Measurements from ENCODE around the gene SMIM22. TPM values are rescaled to one million over a fixed set of nuclear protein-coding genes. Genes with fewer than 3 reads are reported as not detected.

Gene SMIM22
- total RNA-seq, 2 experiments from 2014 or later: not detected

- ATAC-seq (ENCODE audit: poor library complexity): no peak
- Histone ChIP-seq H3K4me3 (ENCODE audit: low read length) (no peak overlapping the region), H3K27me3 (ENCODE audit: control insufficient read depth in 1 of 2, insufficient read depth in 2 of 2, low read length in 2 of 2) (no peaks in the 10 kb centered on the region), H3K4me1 (ENCODE audit: insufficient read depth, low read length) (peaks cover 16% of the 10 kb centered on the region), H3K27ac (ENCODE audit: low read depth in 1 of 2, low read length in 2 of 2) (no peak overlapping the region), H3K9me3 (ENCODE audit: control insufficient read depth in 1 of 2, insufficient read depth in 1 of 2, low read length in 2 of 2) (peaks cover 0 to 3% of the 10 kb centered on the region in 2 experiments), H3K36me3 (ENCODE audit: insufficient read depth, low read length) (peaks cover 47% of the 10 kb centered on the region)
- intact Hi-C loops (cut with DNase I, micrococcal nuclease): no loop called here
- no peaks in the 10 kb centered on the region for H3K27me3 Mint-ChIP-seq
- ChIA-PET POLR2A (no interaction called here), CTCF (no interaction called here)
- no peak overlapping the region for H3K4me3 Mint-ChIP-seq
- no peaks in the 10 kb centered on the region for H3K4me1 Mint-ChIP-seq (ENCODE audit: low read depth)
- H3K27ac Mint-ChIP-seq: no peak overlapping the region
- peaks cover 32% of the 10 kb centered on the region for H3K36me3 Mint-ChIP-seq (ENCODE audit: low read depth)
- H3K9me3 Mint-ChIP-seq: no peaks in the 10 kb centered on the region
- TF ChIP-seq CTCF (IDR thresholded peaks at IDR 0.05): no peak
- no peak for DNase-seq
Observed at GRCh38 chr16:4750896-4751295, 44.3 kb upstream of the SMIM22 start.

- Mint-ChIP-seq H3K4me1 (ENCODE audit: low read depth) (no peaks in the 10 kb centered on the region), H3K27me3 (no peaks in the 10 kb centered on the region), H3K27ac (no peak overlapping the region), H3K4me3 (no peak overlapping the region), H3K36me3 (ENCODE audit: low read depth) (peaks cover 42% of the 10 kb centered on the region), H3K9me3 (no peaks in the 10 kb centered on the region)
- DNase-seq (no peak), ATAC-seq (ENCODE audit: poor library complexity) (no peak)
- no peak for TF ChIP-seq CTCF (IDR thresholded peaks at IDR 0.05)
- peaks cover 0 to 3% of the 10 kb centered on the region in 2 experiments for H3K9me3 ChIP-seq (ENCODE audit: control insufficient read depth in 1 of 2, insufficient read depth in 1 of 2, low read length in 2 of 2)
- no peak overlapping the region for H3K27ac ChIP-seq (ENCODE audit: low read depth in 1 of 2, low read length in 2 of 2)
- ChIA-PET POLR2A (no interaction called here), CTCF (no interaction called here)
- H3K4me3 ChIP-seq (ENCODE audit: low read length): no peak overlapping the region
- H3K36me3 ChIP-seq (ENCODE audit: insufficient read depth, low read length): peaks cover 49% of the 10 kb centered on the region
- H3K4me1 ChIP-seq (ENCODE audit: insufficient read depth, low read length): peaks cover 7% of the 10 kb centered on the region
- intact Hi-C loops (cut with DNase I, micrococcal nuclease): no loop called here
- H3K27me3 ChIP-seq (ENCODE audit: control insufficient read depth in 1 of 2, insufficient read depth in 2 of 2, low read length in 2 of 2): no peaks in the 10 kb centered on the region
Observed at GRCh38 chr16:4752351-4753100, 42.6 kb upstream of the SMIM22 start.

- no peaks in the 10 kb centered on the region for H3K4me1 Mint-ChIP-seq (ENCODE audit: low read depth)
- no peak overlapping the region for H3K27ac ChIP-seq (ENCODE audit: low read depth in 1 of 2, low read length in 2 of 2)
- ATAC-seq (ENCODE audit: poor library complexity): no peak
- intact Hi-C loops (cut with DNase I, micrococcal nuclease): no loop called here
- peaks cover 49% of the 10 kb centered on the region for H3K36me3 Mint-ChIP-seq (ENCODE audit: low read depth)
- H3K27me3 ChIP-seq (ENCODE audit: control insufficient read depth in 1 of 2, insufficient read depth in 2 of 2, low read length in 2 of 2): no peaks in the 10 kb centered on the region
- H3K27ac Mint-ChIP-seq: no peak overlapping the region
- CTCF ChIA-PET: no interaction called here
- POLR2A ChIA-PET: no interaction called here
- peaks cover 52% of the 10 kb centered on the region for H3K36me3 ChIP-seq (ENCODE audit: insufficient read depth, low read length)
- no peak overlapping the region for H3K4me3 ChIP-seq (ENCODE audit: low read length)
- no peak for TF ChIP-seq CTCF (IDR thresholded peaks at IDR 0.05)
- H3K9me3 Mint-ChIP-seq: no peaks in the 10 kb centered on the region
- no peak overlapping the region for H3K4me3 Mint-ChIP-seq
- peaks cover 4% of the 10 kb centered on the region for H3K4me1 ChIP-seq (ENCODE audit: insufficient read depth, low read length)
- H3K27me3 Mint-ChIP-seq: no peaks in the 10 kb centered on the region
- H3K9me3 ChIP-seq (ENCODE audit: control insufficient read depth in 1 of 2, insufficient read depth in 1 of 2, low read length in 2 of 2): peaks cover 0 to 3% of the 10 kb centered on the region in 2 experiments
- DNase-seq: no peak
Observed at GRCh38 chr16:4753227-4753626, 41.9 kb upstream of the SMIM22 start.

All from CD4-positive, alpha-beta T cell (primary cell).